Nephron (organoid): ENCODE measurements around the gene NTSR1.

Source experiments
- H3K27ac Mint-ChIP-seq, 3 experiments: 2 replicates each; pipeline ENCODE4 v1.8.0; 2020; ENCODE audit warnings: mixed read lengths in 3 of 3, mild to moderate bottlenecking in 2 of 3, moderate library complexity in 1 of 3
- H3K27me3 Mint-ChIP-seq: 2 replicates; pipeline ENCODE4 v1.8.0; 2021; ENCODE audit warnings: low read depth, mild to moderate bottlenecking, moderate library complexity, mixed read lengths
- H3K36me3 Mint-ChIP-seq: 2 replicates; pipeline ENCODE4 v1.8.0; 2020; ENCODE audit warnings: low read depth, mixed read lengths
- H3K4me1 Mint-ChIP-seq: 2 replicates; pipeline ENCODE4 v1.8.0; 2020; ENCODE audit warnings: mixed read lengths
- H3K4me3 Mint-ChIP-seq, 3 experiments: 2 replicates each; pipeline ENCODE4 v1.8.0; 2020; ENCODE audit warnings: mild to moderate bottlenecking in 3 of 3, mixed read lengths in 3 of 3, moderate library complexity in 2 of 3
- H3K9me3 Mint-ChIP-seq: 2 replicates; pipeline ENCODE4 v1.8.0; 2020; ENCODE audit warnings: mixed read lengths
- TF ChIP-seq, protein P1 (sequence below), 3 experiments: fragments of 200-600 bp; sonication (generic); IDR thresholded peaks; one replicate each; pipeline ENCODE4 v1.5.0; 2021; ENCODE audit warnings: antibody characterized with exemption in 3 of 3; ENCODE audit not compliant: unreplicated experiment in 3 of 3

Gene NTSR1

DNA sequence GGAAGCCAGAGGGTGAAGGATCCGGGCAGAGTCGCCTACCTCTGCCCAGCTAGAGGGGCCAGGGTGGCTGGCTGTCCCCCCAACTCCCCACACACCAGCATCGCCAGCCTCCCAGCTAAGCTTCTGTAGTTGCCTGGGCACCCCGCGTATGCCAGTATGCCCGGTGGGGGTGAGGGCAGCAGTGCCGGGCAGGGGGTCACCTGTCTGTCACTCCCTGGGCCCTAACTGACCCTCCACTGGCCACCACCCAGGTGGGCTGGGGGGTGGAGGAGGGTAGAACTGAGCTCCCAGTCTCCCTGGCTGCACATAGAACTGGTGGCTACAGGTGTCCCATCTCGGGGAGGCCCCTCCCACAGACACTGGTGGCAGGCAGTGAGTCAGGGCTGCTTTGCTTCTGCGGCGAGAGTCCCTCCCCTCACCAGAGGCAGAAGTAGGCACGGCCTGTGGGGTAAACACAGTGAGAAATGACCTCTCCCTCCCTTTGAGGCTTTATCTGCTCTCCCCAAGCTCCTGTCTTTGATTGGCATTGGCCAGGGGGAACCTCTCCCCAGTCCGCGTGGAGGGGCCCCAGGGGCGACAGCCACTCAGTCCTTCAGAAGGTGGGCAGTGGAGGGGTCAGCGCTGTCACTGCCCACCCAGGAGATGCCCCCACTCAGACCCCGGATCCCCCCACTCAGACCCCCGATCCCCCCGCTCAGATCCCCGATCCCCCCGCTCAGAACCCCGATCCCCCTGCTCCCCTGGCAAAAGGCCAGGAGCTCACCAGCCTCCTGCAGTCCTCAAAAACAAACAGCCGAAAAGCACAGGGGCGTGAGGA, 2.5 kb downstream of the NTSR1 start:
- H3K4me3 Mint-ChIP-seq, result no peak overlapping the region
- TF ChIP-seq, protein P1, sequence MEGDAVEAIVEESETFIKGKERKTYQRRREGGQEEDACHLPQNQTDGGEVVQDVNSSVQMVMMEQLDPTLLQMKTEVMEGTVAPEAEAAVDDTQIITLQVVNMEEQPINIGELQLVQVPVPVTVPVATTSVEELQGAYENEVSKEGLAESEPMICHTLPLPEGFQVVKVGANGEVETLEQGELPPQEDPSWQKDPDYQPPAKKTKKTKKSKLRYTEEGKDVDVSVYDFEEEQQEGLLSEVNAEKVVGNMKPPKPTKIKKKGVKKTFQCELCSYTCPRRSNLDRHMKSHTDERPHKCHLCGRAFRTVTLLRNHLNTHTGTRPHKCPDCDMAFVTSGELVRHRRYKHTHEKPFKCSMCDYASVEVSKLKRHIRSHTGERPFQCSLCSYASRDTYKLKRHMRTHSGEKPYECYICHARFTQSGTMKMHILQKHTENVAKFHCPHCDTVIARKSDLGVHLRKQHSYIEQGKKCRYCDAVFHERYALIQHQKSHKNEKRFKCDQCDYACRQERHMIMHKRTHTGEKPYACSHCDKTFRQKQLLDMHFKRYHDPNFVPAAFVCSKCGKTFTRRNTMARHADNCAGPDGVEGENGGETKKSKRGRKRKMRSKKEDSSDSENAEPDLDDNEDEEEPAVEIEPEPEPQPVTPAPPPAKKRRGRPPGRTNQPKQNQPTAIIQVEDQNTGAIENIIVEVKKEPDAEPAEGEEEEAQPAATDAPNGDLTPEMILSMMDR (IDR thresholded peaks at IDR 0.05; ENCODE audit: unreplicated experiment in 3 of 3), result no peak
- no peaks in the 10 kb centered on the region for H3K36me3 Mint-ChIP-seq
- H3K9me3 Mint-ChIP-seq, result peaks cover 6% of the 10 kb centered on the region
- no peak overlapping the region for H3K27ac Mint-ChIP-seq
- peaks cover 80% of the 10 kb centered on the region for H3K27me3 Mint-ChIP-seq
- no peaks in the 10 kb centered on the region for H3K4me1 Mint-ChIP-seq

DNA sequence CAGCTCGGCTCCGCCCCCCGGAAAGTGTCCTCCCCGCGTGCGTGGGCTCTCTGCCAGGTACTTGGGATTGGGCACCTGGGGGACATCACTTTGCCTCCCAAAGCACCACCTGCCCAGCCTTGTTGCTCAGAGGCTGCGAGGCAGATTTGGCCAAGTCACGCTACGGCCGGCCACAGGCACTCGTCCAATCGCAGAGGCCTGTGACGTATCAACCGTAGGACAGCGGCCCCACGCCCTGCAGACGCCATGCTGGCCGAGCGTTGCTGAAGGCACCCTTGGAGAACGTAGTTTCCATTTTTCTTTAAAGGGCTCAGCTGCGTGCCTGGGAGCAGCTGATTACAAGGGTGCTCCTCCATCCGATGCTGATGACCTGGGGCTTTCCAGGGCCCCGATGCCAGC, 3.1 kb downstream of the NTSR1 start:
- Mint-ChIP-seq H3K27ac (no peak overlapping the region), H3K36me3 (no peaks in the 10 kb centered on the region)

DNA sequence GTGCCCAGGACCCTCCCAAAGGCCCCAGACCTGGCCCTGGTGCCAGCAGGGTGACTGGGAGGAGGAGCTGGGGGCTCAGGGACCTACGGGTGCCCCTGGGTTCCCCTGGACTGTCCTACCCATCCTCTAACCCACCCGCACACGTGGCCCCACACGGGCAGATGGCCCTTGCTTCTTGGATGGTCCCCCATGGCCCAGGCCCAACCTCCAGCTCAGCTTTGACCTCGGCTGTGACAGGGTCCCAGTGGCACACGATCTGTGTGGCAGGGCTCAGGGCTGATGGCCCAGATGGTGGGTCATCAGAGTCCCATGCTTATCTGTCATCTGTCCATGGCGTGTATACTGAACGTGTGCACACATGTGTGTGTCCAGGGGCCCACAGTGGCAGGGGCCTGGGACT, 4.0 kb downstream of the NTSR1 start:
- Mint-ChIP-seq H3K4me3 (no peak overlapping the region), H3K4me1 (no peaks in the 10 kb centered on the region), H3K36me3 (no peaks in the 10 kb centered on the region), H3K27ac (no peak overlapping the region), H3K9me3 (peaks cover 6% of the 10 kb centered on the region), H3K27me3 (peaks cover 80% of the 10 kb centered on the region)
- TF ChIP-seq, protein P1 (IDR thresholded peaks at IDR 0.05; ENCODE audit: unreplicated experiment in 3 of 3), result no peak

More for the DNA sequence above, 3.1 kb downstream of the NTSR1 start:
- TF ChIP-seq, protein P1 (IDR thresholded peaks at IDR 0.05; ENCODE audit: unreplicated experiment in 3 of 3), result no peak
- Mint-ChIP-seq H3K4me3 (no peak overlapping the region), H3K27me3 (peaks cover 80% of the 10 kb centered on the region), H3K4me1 (no peaks in the 10 kb centered on the region), H3K9me3 (peaks cover 6% of the 10 kb centered on the region)

DNA sequence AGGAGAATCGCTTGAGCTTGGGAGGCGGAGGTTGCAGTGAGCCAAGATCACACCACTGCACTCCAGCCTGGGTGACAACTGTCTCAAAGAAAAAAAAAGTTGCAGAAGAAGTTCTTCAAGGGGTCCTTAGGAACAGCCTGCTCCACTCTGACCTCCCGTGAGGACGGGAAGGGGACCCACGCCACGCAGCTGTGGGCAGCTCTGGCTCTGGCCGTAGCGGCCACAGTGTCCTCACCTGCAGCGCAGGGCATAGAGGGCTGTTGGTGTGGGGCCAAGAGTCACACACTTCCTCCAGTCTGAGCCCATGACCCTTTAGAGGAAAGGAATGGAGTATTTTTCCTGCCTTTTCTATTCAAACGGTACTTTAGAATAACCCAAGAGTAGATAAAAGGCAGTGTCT, 5.4 kb downstream of the NTSR1 start:
- no peaks in the 10 kb centered on the region for H3K36me3 Mint-ChIP-seq
- H3K9me3 Mint-ChIP-seq, result peaks cover 7% of the 10 kb centered on the region
- no peak overlapping the region for H3K4me3 Mint-ChIP-seq
- H3K27me3 Mint-ChIP-seq, result peaks cover 87% of the 10 kb centered on the region
- H3K27ac Mint-ChIP-seq, result no peak overlapping the region
- TF ChIP-seq, protein P1 (IDR thresholded peaks at IDR 0.05; ENCODE audit: unreplicated experiment in 3 of 3), result no peak
- no peaks in the 10 kb centered on the region for H3K4me1 Mint-ChIP-seq

DNA sequence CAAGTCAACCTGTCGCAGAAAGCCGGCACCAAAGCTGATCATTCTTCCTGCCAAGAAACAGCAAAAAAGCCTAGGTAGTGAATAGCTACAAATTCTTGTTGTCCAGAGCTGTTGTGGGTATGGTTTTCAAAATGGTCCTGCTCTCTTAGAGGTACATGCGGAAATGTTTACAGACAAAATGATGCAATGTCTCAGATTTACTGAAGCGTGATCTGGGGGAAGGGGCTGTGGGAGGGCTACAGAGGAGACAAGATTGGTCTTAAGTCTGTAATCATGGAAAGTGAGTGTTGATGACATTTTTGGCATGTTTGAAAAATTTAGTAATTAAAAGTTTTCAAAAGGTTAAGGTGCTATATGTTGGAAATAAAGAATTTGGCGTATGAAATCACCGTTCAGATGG, 6.2 kb downstream of the NTSR1 start:
- peaks cover 15% of the 10 kb centered on the region for H3K9me3 Mint-ChIP-seq
- H3K4me3 Mint-ChIP-seq, result no peak overlapping the region
- no peaks in the 10 kb centered on the region for H3K4me1 Mint-ChIP-seq
- H3K27me3 Mint-ChIP-seq, result peaks cover 90% of the 10 kb centered on the region
- H3K36me3 Mint-ChIP-seq, result no peaks in the 10 kb centered on the region
- no peak overlapping the region for H3K27ac Mint-ChIP-seq
- TF ChIP-seq, protein P1 (IDR thresholded peaks at IDR 0.05; ENCODE audit: unreplicated experiment in 3 of 3), result no peak

DNA sequence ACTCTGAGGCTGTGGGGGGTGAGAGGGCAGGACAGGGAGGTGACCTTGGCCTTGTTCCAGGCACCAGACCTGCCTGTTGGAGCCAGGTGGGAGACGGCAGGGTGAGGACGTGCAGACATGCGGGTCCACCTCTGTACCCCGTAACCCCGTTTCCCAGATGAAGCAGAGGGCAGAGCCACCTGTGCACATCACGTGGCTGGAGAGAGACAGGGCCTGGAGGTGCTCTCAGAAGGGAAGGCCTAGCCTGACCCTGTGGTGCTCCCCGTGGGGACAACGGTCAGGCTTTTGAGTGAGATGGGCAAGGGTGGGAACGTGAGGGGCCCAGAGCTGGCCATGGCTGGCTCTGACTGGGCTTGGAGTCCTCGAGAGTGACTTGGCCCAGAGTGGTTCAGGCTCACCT, 6.6 kb downstream of the NTSR1 start:
- H3K36me3 Mint-ChIP-seq, result no peaks in the 10 kb centered on the region
- H3K9me3 Mint-ChIP-seq, result peaks cover 17% of the 10 kb centered on the region
- H3K4me3 Mint-ChIP-seq, result no peak overlapping the region
- H3K27ac Mint-ChIP-seq, result no peak overlapping the region
- no peaks in the 10 kb centered on the region for H3K4me1 Mint-ChIP-seq
- TF ChIP-seq, protein P1 (IDR thresholded peaks at IDR 0.05; ENCODE audit: unreplicated experiment in 3 of 3), result no peak
- peaks cover 88% of the 10 kb centered on the region for H3K27me3 Mint-ChIP-seq
